SK-N-MC (cell line): ENCODE measurements around the gene OR2T8.

Source experiments
- EZH2 ChIP-seq: fragments of 200-600 bp; sonication (generic); IDR thresholded peaks from one replicate; pipeline ENCODE4 v1.6.1; 2017; ENCODE audit warnings: antibody characterized with exemption
- FOXP2 ChIP-seq: optimal IDR thresholded peaks from 2 replicates; pipeline ENCODE3; 2011; ENCODE audit warnings: mild to moderate bottlenecking, moderate library complexity; ENCODE audit not compliant: insufficient read depth; ENCODE audit errors: extremely low read length, control extremely low read depth
- POLR2AphosphoS5 ChIP-seq: IDR thresholded peaks from 2 replicates; pipeline ENCODE4 v1.6.1; 2012; ENCODE audit warnings: mild to moderate bottlenecking, low read depth, low read length, borderline replicate concordance

DNA sequence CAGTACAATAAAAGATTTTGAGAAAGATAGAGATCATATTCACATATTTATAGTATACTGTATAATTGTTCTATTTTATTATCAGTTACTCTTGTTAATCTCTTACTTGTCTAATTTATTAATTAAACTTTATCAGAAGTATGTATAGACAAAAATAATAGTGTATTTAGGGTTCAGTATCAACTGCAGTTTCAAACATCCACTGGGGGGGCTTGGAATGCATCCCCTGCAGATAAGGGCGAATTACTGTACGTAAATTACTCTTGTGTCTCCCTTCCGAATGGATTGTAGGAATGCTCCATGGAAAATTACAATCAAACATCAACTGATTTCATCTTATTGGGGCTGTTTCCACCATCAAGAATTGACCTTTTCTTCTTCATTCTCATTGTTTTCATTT, 28.5 kb downstream of the OR2T8 start, which contains the start of gene OR2L8:
- no peak for TF ChIP-seq POLR2AphosphoS5
- no peak for TF ChIP-seq EZH2
- no peak for TF ChIP-seq FOXP2
